Coronary artery (tissue), 2 donors: ENCODE measurements around the gene FRAS1.
"Not testable (repeated sequence)": the region's sequence is repeated elsewhere in the genome, so short reads cannot be mapped to it uniquely, and the experiment has no call there.

Experiments
- DNase-seq: peaks from one replicate; pipeline ENCODE4 v3.0.0-alpha.2; 2017; ENCODE audit warnings: low spot score
- H3K27ac ChIP-seq, 2 donors: fragments of 200-600 bp; sonication (generic); one replicate each; pipeline ENCODE4 v1.5.1; 2016 to 2019
- H3K4me3 ChIP-seq: fragments of 200-600 bp; sonication (generic); 2 replicates; pipeline ENCODE4 v1.5.1; 2016; ENCODE audit warnings: mild to moderate bottlenecking, moderate library complexity
- TF ChIP-seq, protein P1 (sequence below): fragments of 200-600 bp; sonication (generic); IDR thresholded peaks from one replicate; pipeline ENCODE4 v1.5.1; 2019; ENCODE audit warnings: antibody characterized with exemption

FRAS1 gene

DNA sequence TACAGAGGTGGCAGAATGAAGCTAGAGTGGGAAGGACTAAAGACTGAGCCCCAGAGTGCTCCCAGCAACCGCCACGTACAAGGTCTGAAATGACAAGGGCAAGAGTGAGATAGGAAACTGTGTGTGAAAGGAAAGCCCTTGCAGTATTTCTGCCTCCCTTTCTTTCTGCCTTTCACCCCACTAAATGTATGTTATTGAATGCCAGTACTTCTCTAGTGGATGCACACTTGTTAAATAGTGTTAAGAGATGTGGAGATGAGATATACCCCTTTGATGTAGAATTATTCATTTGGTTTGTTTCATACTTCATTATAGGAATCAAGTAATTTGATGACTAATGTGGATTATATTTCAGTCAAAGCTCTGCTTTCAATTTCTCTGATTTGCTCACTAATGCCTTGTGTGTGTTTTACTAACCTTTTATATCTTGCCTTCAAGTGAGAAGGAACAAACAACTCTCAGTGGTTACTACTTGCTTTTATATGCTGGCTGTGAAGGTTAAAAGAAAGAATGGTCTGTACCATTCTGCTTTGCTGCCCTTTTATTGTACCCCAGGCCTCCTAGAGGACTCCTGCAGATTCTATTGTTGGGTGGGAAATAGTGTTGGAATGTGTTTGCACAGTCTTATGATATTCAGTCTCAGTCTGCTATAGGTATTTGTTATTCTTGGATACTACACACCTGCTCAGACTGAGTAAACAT lies 486.5 kb downstream of the FRAS1 start:
- H3K27ac ChIP-seq, result no peak overlapping the region
- H3K4me3 ChIP-seq, result no peak overlapping the region
- TF ChIP-seq, protein P1, sequence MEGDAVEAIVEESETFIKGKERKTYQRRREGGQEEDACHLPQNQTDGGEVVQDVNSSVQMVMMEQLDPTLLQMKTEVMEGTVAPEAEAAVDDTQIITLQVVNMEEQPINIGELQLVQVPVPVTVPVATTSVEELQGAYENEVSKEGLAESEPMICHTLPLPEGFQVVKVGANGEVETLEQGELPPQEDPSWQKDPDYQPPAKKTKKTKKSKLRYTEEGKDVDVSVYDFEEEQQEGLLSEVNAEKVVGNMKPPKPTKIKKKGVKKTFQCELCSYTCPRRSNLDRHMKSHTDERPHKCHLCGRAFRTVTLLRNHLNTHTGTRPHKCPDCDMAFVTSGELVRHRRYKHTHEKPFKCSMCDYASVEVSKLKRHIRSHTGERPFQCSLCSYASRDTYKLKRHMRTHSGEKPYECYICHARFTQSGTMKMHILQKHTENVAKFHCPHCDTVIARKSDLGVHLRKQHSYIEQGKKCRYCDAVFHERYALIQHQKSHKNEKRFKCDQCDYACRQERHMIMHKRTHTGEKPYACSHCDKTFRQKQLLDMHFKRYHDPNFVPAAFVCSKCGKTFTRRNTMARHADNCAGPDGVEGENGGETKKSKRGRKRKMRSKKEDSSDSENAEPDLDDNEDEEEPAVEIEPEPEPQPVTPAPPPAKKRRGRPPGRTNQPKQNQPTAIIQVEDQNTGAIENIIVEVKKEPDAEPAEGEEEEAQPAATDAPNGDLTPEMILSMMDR, result no peak
- DNase-seq, result no peak

DNA sequence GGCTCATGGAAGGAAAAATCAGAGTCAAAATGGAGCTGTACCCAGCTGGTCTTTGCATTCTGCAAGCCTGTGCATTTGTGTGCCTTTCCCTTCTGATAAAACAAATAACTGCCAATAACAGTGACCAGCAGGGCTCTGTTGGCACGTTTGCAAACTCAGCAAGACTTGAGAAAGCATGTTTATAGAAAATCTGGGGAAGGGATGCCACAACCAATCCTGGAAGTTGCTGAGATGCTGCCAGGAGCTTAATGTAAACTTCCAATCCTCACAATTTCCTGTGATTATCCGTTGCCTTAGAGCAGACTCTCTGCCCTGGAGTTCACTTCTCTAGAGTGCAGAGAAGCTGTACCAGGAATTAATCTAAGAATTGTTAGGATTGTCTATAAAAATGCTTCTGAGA lies 487.6 kb downstream of the FRAS1 start:
- Histone ChIP-seq H3K27ac (no peak overlapping the region), H3K4me3 (no peak overlapping the region)
- DNase-seq, result no peak
- TF ChIP-seq, protein P1, result no peak

DNA sequence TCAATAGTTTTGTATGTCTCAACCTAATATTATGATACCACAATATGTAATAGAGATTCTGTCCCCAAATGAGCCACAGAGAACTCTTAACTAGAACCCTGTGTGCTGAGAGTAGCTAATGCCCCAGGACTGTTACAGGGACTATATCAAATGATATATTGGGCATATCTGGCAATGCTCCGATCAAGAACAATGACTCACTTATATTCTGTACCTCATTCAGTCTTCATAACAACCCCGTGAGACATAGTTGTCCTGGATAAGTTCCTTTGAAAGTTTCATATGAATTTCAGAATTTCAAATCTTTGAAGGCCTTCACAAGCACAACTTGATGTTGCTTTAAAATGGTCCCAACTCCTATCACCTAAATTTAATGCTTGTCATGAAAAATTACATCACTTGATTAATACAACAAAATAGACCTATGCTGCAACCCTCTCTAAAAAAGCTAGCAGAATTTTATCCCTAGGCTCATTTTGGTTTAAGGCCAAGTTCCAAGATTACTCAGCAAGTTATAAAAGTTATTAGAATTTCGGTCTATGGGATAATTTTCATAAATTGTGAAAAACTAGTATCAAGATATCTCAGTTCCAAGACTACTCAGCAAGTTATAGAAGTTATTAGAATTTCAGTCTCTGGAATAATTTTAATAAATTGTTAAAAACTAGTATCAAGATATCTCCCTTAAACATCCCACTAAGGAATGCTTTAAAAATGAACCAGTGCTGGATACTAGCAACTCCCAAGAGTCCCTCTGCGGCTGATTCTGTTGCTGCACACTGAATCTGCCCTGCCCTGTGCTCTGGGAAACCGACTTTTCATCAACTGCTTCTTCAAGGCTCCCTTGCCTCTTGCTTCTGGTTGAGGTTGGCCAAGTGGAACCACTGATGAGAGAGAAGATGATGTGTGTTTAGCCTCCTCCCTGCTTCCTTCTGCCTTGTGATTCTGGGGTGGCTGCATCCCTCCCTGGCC lies 488.4 kb downstream of the FRAS1 start:
- TF ChIP-seq, protein P1, result no peak
- DNase-seq, result no peak
- Histone ChIP-seq H3K4me3 (no peak overlapping the region), H3K27ac (peak overlapping the region in 1 of 2 donors; percentile 40)

DNA sequence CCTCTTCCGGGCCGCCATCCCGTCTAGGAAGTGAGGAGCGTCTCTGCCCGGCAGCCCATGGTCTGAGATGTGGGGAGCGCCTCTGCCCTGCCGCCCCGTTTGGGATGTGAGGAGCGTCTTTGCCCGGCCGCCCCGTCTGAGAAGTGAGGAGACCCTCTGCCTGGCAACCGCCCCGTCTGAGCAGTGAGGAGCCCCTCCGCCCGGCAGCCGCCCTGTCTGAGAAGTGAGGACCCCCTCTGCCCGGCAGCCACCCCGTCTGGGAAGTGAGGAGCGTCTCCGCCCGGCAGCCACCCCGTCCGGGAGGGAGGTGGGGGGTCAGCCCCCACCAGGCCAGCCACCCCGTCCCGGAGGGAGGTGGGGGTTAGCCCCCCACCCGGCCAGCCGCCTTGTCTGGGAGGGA lies 490.8 kb downstream of the FRAS1 start:
- not testable (repeated sequence) for H3K4me3 ChIP-seq, DNase-seq, H3K27ac ChIP-seq

DNA sequence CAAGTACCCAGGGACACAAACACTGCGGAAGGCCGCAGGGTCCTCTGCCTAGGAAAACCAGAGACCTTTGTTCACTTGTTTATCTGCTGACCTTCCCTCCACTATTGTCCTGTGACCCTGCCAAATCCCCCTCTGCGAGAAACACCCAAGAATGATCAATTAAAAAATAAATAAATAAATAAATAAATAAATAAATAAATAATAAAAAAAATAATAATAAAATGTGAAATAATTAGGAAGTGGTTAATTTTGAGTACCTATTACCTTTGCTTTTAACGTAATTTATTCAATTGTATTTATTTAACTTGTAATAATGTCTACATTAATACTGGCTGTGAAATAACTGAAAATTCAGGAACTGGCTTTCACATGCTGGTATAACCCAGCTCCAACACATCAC lies 491.8 kb downstream of the FRAS1 start:
- not testable (repeated sequence) for H3K4me3 ChIP-seq, DNase-seq, H3K27ac ChIP-seq

DNA sequence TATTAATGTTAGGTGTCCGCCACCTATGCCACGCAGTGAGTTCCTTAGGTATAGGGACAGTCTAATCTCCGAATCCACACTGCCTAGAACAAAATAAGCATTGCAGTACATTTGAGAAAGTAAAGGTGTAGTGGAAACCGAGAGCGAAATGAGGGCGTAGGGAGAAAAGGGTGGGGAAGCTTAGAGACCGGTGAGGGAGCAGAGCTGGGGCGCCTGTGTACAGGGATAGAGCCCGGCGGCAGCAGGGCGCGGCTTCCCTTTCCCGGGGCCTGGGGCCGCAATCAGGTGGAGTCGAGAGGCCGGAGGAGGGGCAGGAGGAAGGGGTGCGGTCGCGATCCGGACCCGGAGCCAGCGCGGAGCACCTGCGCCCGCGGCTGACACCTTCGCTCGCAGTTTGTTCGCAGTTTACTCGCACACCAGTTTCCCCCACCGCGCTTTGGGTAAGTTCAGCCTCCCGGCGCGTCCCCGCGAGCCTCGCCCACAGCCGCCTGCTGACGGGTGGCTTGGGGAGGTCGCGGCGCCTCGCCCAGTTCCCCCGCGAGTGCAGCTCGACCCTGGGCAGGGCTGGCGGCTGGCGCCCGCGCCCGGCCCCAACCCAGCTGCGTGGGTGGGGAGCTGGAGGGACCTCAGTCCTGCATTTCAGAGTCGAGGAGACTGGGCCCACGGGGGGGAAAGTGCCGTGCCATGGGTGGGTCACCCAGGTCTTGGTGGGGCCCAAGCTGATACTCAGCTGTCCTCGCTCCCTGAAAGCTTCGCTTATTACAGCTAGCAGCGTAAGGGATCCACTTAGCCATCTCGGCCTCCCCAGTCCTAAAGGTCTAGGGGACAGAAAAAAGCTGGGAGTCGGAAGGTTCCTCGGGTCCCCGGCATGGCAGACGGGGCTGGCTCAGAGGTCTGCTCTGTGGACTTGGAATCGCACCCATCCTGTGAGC lies 494.6 kb downstream of the FRAS1 start, which contains the start of gene ANXA3:
Gene ANXA3, plus strand, starts transcription at position 351 of the 932 bp plus-strand sequence. CDS start 2,704 bp downstream, outside the sequence.
- DNase-seq, result no peak
- TF ChIP-seq, protein P1, result no peak
- peak within 1 kb of the TSS; percentile 36 to 63 for H3K27ac ChIP-seq

DNA sequence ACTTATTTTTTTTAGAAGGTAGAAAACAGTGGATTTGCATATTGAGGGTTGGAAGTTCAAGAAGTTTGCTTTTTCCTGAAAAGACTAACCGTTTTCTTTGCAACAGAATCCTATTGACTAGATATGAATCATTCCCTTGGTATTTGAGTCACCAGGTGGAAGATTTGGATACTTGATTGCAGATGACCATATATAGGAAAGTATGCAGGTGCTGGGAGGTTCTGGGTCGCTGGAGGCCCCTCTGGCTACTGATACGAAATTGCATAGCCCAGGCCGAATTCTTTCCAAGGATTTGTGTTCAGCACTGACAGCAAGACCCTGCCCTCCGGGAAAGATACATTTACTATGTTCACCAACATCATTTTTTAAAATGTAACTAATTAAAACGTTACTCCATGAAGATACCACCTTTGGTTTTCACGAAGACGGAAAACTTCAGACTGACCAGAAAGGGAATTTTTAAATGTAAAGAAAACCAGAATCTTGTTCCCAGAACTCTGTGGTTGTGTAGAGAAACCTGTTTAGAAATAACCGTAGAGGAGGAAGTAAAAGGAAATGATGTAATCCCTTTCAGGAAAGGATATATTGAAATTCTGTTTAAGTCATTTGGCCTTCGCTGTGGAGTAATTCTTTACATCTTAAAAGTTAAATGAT lies 495.4 kb downstream of the FRAS1 start:
- H3K27ac ChIP-seq, result no peak overlapping the region
- DNase-seq, result no peak
- TF ChIP-seq, protein P1, result no peak
- H3K4me3 ChIP-seq, result peak overlapping the region; percentile 83

More for the DNA sequence above, 494.6 kb downstream of the FRAS1 start, which contains the start of gene ANXA3:
- H3K4me3 ChIP-seq, result peak within 1 kb of the TSS; percentile 83
